DMS79 treated with DMSO at 0.1 percent for 48 hours (cell line): ENCODE results near the gene MMP11.

Experiments
- DNase-seq: peaks from one replicate; lab custom pipeline; 2025; lab: John Stamatoyannopoulos, UW

MMP11 gene

GRCh38 chr22:23801886-23802377 is 29.3 kb downstream of the MMP11 start:
- DNase-seq = no peak

- no peak for DNase-seq
Observed at GRCh38 chr22:23803001-23803819, 30.6 kb downstream of the MMP11 start.

DNA sequence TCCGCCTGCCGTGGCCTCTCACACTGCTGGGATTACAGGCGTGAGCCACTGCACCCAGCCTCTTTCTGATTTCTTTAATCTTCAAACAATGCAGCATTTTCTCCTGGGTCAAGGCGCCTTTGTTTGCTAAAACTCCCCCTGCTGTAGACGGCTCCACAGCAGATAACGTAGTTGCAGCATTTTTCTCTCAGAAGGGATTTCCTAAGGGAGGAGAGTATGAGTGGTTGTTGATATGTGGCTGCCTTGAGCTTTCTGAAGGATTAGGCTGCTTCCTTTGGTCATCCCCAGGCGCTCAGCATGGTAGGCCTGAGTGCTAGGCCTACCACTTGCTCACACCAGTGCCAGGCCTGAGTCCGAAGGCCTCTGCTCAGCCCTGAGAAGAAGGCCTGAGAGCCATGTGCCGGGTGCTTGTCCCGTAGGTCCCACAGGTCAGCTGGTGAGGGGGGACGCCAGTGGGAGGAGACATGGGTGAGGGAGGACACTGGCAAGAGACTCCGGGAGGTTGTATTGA is 32.2 kb downstream of the MMP11 start:
- DNase-seq = no peak

- no peak for DNase-seq
Observed at GRCh38 chr22:23806837-23807236, 34.2 kb downstream of the MMP11 start.

GRCh38 chr22:23812378-23812777 is 39.7 kb downstream of the MMP11 start:
- DNase-seq = no peak

GRCh38 chr22:23815541-23816155 is 43.0 kb downstream of the MMP11 start:
- no peak for DNase-seq

- DNase-seq = no peak
Observed at GRCh38 chr22:23816156-23816976, 43.7 kb downstream of the MMP11 start.

DNA sequence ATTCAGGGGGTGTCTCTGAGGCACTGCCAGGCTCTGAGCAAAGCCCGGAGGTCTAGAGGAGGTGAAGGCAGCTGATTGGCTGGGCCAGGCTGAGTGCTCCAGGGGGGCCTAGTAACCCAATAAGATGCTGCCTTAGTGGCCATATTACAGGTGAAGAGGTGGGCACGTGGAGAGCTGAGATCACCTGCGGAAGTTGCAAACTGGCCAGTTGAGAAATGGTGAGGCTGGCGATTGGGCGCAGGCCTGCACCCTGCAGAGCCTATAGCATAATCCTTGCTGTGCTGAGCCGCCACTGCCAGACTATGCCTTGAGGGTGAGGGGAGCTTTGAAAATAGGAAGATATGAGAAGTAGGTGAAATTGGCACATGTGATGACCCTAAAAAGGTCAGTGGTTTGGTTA is 44.5 kb downstream of the MMP11 start:
- no peak for DNase-seq

- no peak for DNase-seq
Observed at GRCh38 chr22:23818541-23818940, 45.9 kb downstream of the MMP11 start.

DNA sequence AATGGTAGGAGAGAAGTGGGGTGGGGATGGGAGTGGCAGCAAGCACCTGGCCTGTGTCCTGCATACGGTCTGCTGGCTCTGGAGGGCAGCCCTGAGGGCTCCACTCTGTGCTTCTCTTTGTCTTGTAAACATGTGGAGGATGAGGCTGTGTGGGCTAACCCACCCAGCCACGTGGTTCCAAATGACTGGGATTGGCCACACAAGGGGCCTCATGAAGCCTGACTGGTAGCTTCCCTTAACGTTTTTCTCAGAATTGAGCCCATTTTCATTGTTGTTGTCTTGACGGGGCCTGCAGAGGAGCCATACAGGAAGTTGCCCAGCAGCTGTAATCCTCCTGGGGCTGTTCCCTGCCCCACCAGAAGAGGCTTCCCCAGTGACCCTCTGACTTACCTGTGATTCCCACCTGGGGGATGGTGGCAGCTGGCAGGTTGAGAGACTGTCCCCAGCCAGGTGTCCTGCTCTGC is 48.1 kb downstream of the MMP11 start:
- DNase-seq = peak; percentile 21

DNA sequence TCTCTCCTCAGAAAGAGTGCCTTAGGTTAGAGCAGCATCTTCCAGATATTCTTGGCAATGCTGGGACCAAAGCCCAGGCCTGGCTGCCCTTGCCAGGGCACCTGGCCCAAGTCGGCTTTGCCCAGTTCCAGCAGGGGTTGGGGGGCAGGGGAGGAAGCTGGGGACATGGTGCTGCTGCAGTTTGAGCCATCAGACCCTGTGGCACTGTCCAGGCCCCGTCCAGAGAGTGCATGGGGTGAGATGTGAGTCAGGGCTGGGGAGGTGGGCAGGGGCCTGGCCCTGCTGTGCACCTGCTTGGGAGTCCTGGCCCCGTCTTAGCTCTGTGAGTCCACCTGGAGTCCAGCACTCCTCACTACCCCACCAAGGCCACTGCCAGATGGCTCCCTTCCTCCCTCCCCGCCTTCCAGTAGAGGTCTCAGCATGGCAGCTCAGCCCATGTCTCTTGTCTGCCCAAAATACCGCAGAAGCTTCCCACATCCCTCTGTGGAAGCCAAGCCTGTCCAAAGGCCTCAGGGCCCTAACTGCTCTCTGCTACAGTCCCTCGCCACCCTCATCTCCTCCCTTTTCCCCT is 49.5 kb downstream of the MMP11 start:
- DNase-seq = no peak

DNA sequence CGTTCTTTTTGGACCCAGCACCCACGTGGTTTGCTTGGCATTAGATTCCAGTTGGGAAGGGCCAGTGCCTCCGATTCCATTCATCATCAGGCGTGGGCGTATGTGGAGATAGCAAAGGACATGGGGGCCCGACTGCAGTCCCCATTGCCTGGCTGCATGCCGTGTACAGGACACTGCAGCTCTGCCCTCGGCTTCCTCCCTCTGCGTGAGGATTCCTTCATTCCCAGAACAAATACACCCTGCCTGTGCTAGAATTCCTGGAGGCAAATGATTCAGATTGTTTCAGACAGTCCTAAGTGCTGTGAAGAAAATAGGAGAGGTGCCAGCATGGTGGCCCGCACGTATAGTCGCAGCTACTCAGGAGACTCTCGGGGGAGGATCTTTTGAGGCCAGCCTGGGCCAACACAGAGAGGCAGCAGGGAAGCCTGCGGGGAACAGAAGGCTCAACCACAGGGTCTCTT is 50.7 kb downstream of the MMP11 start:
- no peak for DNase-seq

GRCh38 chr22:23824476-23825245 is 52.0 kb downstream of the MMP11 start:
- DNase-seq = no peak

DNA sequence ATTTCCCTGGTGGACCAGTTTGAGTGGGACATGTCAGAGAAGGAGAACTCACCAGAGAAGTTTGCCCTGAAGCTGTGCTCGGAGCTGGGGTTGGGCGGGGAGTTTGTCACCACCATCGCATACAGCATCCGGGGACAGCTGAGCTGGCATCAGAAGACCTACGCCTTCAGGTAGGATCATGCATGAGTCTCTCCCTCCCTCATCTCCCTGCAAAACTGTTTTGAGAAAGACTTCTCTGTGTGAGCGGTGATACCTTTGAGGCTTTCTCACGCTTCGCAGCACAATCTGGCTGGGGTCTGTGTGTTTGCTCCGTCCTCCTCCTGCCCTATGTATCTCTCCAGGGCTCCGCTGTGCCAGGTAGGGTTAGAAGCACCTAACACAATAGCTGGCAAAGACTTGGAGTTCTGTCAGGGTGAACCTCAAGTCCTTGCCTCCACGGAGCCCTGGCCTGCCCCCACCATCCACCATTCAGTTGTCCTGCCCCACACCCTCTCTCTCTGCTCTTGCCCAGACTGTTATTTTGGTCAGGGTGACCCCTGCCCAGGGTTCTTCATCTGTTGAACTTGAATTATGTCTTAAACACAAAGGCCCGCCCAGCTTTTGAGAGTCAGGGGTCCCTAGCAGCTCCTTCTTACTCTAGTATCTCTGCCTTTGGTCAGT is 52.7 kb downstream of the MMP11 start:
- DNase-seq = no peak

GRCh38 chr22:23826510-23827350 is 54.1 kb downstream of the MMP11 start:
- DNase-seq = peak; percentile 7

DNA sequence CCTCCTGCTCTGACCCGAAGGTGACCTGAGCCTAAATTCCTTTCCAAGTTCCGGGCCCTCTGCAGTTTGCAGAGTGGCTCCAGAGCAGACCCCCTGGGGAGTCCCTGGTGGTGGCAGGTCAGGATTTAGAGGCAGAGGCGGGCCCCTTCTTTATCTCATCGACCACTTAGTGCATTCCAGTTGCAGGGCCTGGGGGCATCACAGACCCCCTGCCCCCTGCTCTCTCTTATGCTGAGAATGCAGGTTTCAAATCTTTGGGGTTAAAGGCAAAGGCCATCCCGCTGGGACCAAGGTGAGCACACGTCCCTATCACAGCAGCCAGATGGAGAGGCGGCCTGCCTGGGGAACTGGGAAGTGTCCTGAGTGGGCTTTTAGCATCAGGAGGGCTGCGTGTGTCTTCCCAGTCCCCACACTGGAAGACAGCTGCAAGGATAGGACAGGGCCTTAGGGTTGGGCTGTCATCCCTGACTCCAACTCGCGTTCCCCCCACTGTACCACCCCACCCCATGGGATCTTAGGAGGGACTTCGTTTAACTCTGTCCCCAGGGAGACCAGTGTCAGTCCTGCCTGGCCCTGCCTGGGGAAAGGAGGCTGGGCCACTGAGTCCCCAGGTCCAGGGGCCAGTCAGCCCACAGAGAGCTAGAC is 54.8 kb downstream of the MMP11 start:
- no peak for DNase-seq

DNA sequence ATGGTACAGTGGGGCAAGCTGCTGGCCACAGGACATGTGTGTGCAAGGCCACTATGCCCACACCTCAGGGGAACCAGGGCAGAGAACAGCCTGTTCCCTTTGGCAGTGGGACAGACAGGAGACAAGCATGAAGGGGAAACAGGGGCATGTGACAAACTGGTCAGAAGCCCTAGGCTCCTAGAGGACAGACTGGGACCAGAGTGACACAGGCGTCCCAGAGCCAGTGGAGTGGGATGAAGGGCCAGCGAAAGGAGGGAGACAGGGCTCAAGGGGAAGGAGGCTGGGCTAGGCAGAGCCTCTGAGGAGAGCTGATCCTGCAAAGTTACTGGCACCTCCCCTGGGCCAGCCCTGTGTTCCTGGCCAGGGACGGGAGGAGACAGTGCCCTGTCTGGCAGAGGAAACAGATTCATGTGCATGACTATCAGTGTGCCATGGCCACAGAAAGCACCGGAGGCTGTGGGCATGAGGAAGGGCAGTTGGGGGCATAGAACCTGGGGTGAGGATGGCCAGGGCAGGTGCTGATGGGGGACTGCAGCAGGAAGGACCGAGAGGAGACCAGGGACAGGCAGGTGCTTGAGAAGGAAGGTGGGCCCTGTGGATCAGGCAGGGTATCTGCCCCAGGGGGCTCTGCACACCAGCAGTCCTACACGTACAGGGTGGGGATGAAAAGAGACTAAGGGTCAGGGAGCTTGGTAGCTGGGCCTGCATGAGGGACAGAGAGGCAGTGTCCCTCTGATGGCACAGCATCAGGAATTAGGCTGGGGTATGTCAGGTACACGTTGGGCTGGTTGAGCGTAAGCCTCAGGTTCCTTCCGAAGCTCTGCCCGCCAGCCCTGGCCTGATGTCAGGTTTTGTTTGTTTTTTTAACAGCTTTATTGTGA is 56.4 kb downstream of the MMP11 start:
- DNase-seq = no peak

DNA sequence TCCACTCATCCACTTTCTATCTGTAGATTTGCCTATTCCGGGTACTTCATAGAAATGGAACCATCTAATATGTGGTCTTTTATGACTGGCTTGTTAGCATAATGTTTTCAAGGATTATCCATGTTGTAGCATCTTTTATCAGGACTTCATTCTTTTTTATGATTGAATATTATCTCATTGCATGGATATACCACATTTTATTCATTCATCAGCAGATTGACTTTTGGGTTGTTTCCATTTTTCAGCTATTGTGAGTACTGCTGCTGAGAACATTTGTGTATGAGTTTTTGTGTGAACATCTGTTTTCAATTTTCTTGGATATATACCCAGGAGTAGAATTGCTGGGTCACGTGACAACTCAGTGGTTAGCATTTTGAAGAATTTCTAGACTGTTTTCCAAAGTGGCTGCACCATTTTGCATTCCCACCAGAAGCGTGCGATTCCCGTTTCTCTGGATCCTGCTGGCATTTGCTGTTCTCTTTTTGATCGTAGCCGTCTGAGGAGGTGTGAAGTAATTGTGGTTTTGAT is 57.3 kb downstream of the MMP11 start:
- no peak for DNase-seq
